Kidney (tissue), 14 donors: ENCODE data around the gene GRHL1. TPM values are rescaled to one million over a fixed set of nuclear protein-coding genes. Genes with fewer than 3 reads are reported as not detected.

Experiments used
- DNase-seq, 5 donors: peaks; one replicate each; pipeline ENCODE4 v3.0.0-alpha.2; 2013 to 2020
- FAIRE-seq: peaks from 2 replicates; lab custom pipeline; 2012; peaks lifted over from hg19 to GRCh38; lab: Jason Lieb, UNC
- H3K27ac ChIP-seq, 2 donors: one replicate each; pipeline ENCODE4 v1.7.0; 2013; ENCODE audit warnings: low read depth in 2 of 2, low read length in 2 of 2, inconsistent platforms in 1 of 2
- H3K27me3 ChIP-seq: one replicate; pipeline ENCODE4 v1.7.1; 2013; ENCODE audit warnings: low read length, inconsistent platforms; ENCODE audit not compliant: control insufficient read depth, insufficient read depth
- H3K36me3 ChIP-seq, 3 donors: one replicate each; pipeline versions ENCODE4 v1.7.0 to v1.7.1; 2013; ENCODE audit warnings: low read length in 3 of 3, control low read depth in 1 of 3, inconsistent platforms in 1 of 3; ENCODE audit not compliant: insufficient read depth in 3 of 3, control insufficient read depth in 2 of 3
- H3K4me1 ChIP-seq, 3 donors: one replicate each; pipeline versions ENCODE4 v1.7.0 to v1.7.1; 2013; ENCODE audit warnings: low read length in 3 of 3, inconsistent platforms in 1 of 3, low read depth in 1 of 3; ENCODE audit not compliant: control insufficient read depth in 2 of 3, insufficient read depth in 2 of 3
- H3K4me3 ChIP-seq, 3 donors: one replicate each; pipeline versions ENCODE4 v1.7.0 to v1.8.1; 2013; ENCODE audit warnings: low read length in 3 of 3, control low read depth in 1 of 3, inconsistent platforms in 1 of 3
- H3K9ac ChIP-seq, 3 donors: one replicate each; pipeline versions ENCODE4 v1.7.0 to v1.7.1; 2013; ENCODE audit warnings: low read length in 3 of 3, control low read depth in 1 of 3, inconsistent platforms in 1 of 3
- H3K9me3 ChIP-seq, 3 donors: one replicate each; pipeline versions ENCODE4 v1.7.0 to v1.7.1; 2013; ENCODE audit warnings: low read length in 3 of 3, control low read depth in 1 of 3, inconsistent platforms in 1 of 3; ENCODE audit not compliant: control insufficient read depth in 2 of 3, insufficient read depth in 1 of 3
- CTCF ChIP-seq: IDR thresholded peaks from 3 replicates; pipeline ENCODE4 v1.5.1; 2012; ENCODE audit warnings: mild to moderate bottlenecking, moderate library complexity, borderline replicate concordance; ENCODE audit not compliant: insufficient read depth; ENCODE audit errors: extremely low read depth
- intact Hi-C: fragments of 100-400 bp; cut with DNase I; formaldehyde crosslinking; loops from one replicate; pipeline ENCODE4 v1.11.1; 2022
- polyA plus RNA-seq: library from polyadenylated mRNA; stranded (reverse); fragments of 350-450 nt; fragmentation: Illumina TruSeq; extraction: RNeasy Lipid Tissue Mini Kit (QIAGEN cat#74804); gene quantifications from one replicate; pipeline ENCODE4 v1.2.3, GENCODE V29; 2014; ENCODE audit warnings: low read depth, low replicate concordance; ENCODE audit not compliant: insufficient read depth
- total RNA-seq: library from RNA; stranded (reverse); fragmentation: NEBNext Ultra II Directional; extraction: Animal tissue kit (Norgen Biotek cat#: 25700); gene quantifications from one replicate; pipeline ENCODE4 v1.2.1, GENCODE V29; 2021
- donor health status: control.
- donor health status: control.
- donor health status: control.
- donor health status: control.
- donor health status: control.
- donor health status: DM: yes; HTN: yes; CAD: no.
- donor health status: Normal renal cell carcinoma (clear cell type).

Gene GRHL1
- total and polyA plus RNA-seq, 2 donors from 2014 or later: 2.3 to 6.0 TPM

DNA sequence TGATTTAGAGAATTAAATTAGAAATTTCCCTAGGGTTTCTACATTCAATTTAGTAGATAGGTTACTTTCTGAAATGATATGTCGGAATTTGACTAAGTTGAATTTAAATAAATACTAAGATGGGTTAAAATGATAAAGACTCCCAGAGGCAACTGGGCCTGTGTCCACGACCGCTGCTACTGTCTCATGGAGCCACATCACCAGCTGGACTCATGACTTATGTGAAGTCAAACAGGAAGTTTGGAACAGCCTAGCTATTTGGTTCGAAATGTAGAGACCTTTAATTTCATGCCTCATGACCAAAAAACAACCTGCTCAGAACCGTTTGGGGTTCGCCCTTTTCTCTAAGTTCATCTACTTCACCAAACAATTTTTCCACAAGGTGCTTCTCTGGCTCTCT lies 22.2 kb downstream of the GRHL1 start:
- Histone ChIP-seq H3K4me3 (no peak overlapping the region), H3K9ac (no peak overlapping the region), H3K4me1 (no peaks in the 10 kb centered on the region), H3K27me3 (no peaks in the 10 kb centered on the region), H3K36me3 (peaks cover 0 to 11% (median 0%) of the 10 kb centered on the region in 3 donors), H3K27ac (no peak overlapping the region), H3K9me3 (no peaks in the 10 kb centered on the region)
- FAIRE-seq: no peak
- TF ChIP-seq CTCF: no peak
- no peak for DNase-seq
- intact Hi-C loops: no loop called here

- H3K4me3 ChIP-seq: no peak overlapping the region
- H3K9me3 ChIP-seq: no peaks in the 10 kb centered on the region
- H3K36me3 ChIP-seq: peaks cover 0 to 11% (median 0%) of the 10 kb centered on the region in 3 donors
- H3K4me1 ChIP-seq: no peaks in the 10 kb centered on the region
- H3K27me3 ChIP-seq: no peaks in the 10 kb centered on the region
- no peak overlapping the region for H3K9ac ChIP-seq
- H3K27ac ChIP-seq: no peak overlapping the region
- no peak for DNase-seq
- intact Hi-C loops: no loop called here
- FAIRE-seq: no peak
- no peak for TF ChIP-seq CTCF
Measured at GRCh38 chr2:9974343-9974742, 22.9 kb downstream of the GRHL1 start.

DNA sequence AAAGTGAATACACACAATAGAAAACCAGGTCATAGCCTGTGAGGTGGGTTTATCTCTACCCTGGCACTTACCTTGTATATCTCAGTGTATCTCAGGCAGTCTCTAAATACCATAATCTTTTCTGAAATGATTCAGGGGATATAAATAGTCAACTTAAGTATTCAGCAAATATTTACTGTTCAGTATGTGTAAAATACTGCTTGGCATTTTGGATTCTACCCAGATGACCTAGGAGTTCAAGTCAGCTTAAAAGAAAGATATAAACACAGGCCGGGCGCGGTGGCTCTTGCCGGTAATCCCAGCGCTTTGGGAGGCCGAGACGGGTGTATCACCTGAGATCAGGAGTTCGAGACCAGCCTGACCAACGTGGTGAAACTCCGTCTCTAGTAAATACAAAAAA lies 23.8 kb downstream of the GRHL1 start:
- Histone ChIP-seq H3K27me3 (no peaks in the 10 kb centered on the region), H3K27ac (no peak overlapping the region), H3K36me3 (peaks cover 0 to 11% (median 0%) of the 10 kb centered on the region in 3 donors), H3K9me3 (no peaks in the 10 kb centered on the region), H3K4me1 (no peaks in the 10 kb centered on the region), H3K9ac (no peak overlapping the region), H3K4me3 (no peak overlapping the region)
- intact Hi-C loops: no loop called here
- FAIRE-seq: no peak
- no peak for TF ChIP-seq CTCF
- DNase-seq: no peak
